ENCODE data around the gene SERPINE3. TPM values are rescaled to one million over a fixed set of nuclear protein-coding genes. Genes with fewer than 3 reads are reported as not detected.

The SERPINE3 gene
- total RNA-seq, result not detected in 2 replicates

GRCh38 chr13:51339354-51339753 is at the start of gene SERPINE3:
SERPINE3 (plus strand) TSS chr13:51339691; CDS start chr13:51341092, 1,401 bp downstream.
- DNase-seq (ENCODE audit: low read depth in 2 of 2), result no peak

- no peak for DNase-seq (ENCODE audit: low read depth in 2 of 2)
These were observed 48.1 kb upstream of the SERPINE3 start for GRCh38 chr13:51291341-51291740.

GRCh38 chr13:51292000-51292565 is 47.4 kb upstream of the SERPINE3 start:
- DNase-seq (ENCODE audit: low read depth in 2 of 2), result no peak

- DNase-seq (ENCODE audit: low read depth in 2 of 2), result no peak
These were observed 41.9 kb upstream of the SERPINE3 start for GRCh38 chr13:51297556-51297955.

- no peak for DNase-seq (ENCODE audit: low read depth in 2 of 2)
These were observed 40.7 kb upstream of the SERPINE3 start for GRCh38 chr13:51298812-51299211.

GRCh38 chr13:51303063-51303552 is 36.4 kb upstream of the SERPINE3 start:
- DNase-seq (ENCODE audit: low read depth in 2 of 2), result no peak

- DNase-seq (ENCODE audit: low read depth in 2 of 2), result no peak
These were observed 35.6 kb upstream of the SERPINE3 start for GRCh38 chr13:51303882-51304281.

- peak in 1 of 2 donors; percentile 36 for DNase-seq (ENCODE audit: low read depth in 2 of 2)
These were observed 34.1 kb upstream of the SERPINE3 start for GRCh38 chr13:51305271-51305967.

GRCh38 chr13:51308781-51309180 is 30.7 kb upstream of the SERPINE3 start:
- no peak for DNase-seq (ENCODE audit: low read depth in 2 of 2)

- no peak for DNase-seq (ENCODE audit: low read depth in 2 of 2)
These were observed 28.3 kb upstream of the SERPINE3 start for GRCh38 chr13:51311231-51311630.

- DNase-seq (ENCODE audit: low read depth in 2 of 2), result no peak
These were observed 27.5 kb upstream of the SERPINE3 start for GRCh38 chr13:51311957-51312520.

- DNase-seq (ENCODE audit: low read depth in 2 of 2), result no peak
These were observed 25.9 kb upstream of the SERPINE3 start for GRCh38 chr13:51313619-51314018.

- DNase-seq (ENCODE audit: low read depth in 2 of 2), result peak in 1 of 2 donors; percentile 33
These were observed 22.2 kb upstream of the SERPINE3 start for GRCh38 chr13:51317262-51317661.

- no peak for DNase-seq (ENCODE audit: low read depth in 2 of 2)
These were observed 21.5 kb upstream of the SERPINE3 start for GRCh38 chr13:51318015-51318414.

GRCh38 chr13:51318876-51319275 is 20.6 kb upstream of the SERPINE3 start:
- DNase-seq (ENCODE audit: low read depth in 2 of 2), result no peak

GRCh38 chr13:51321836-51322235 is 17.7 kb upstream of the SERPINE3 start:
- DNase-seq (ENCODE audit: low read depth in 2 of 2), result no peak

- no peak for DNase-seq (ENCODE audit: low read depth in 2 of 2)
These were observed 16.7 kb upstream of the SERPINE3 start for GRCh38 chr13:51322826-51323225.

GRCh38 chr13:51323824-51324511 is 15.5 kb upstream of the SERPINE3 start:
- DNase-seq (ENCODE audit: low read depth in 2 of 2), result no peak

GRCh38 chr13:51324714-51325420 is 14.6 kb upstream of the SERPINE3 start:
- no peak for DNase-seq (ENCODE audit: low read depth in 2 of 2)

- no peak for DNase-seq (ENCODE audit: low read depth in 2 of 2)
These were observed 13.7 kb upstream of the SERPINE3 start for GRCh38 chr13:51325837-51326236.

- no peak for DNase-seq (ENCODE audit: low read depth in 2 of 2)
These were observed 12.7 kb upstream of the SERPINE3 start for GRCh38 chr13:51326777-51327176.

GRCh38 chr13:51327961-51328360 is 11.5 kb upstream of the SERPINE3 start:
- DNase-seq (ENCODE audit: low read depth in 2 of 2), result no peak
